Body of pancreas (tissue), 4 donors: Measurements from ENCODE around the gene PCDHGA12.

ENCODE experiments used
- POLR2A ChIP-seq, 3 donors: fragments of 450-650 bp; IDR thresholded peaks; one replicate each; pipeline ENCODE4 v1.6.1; 2016; ENCODE audit warnings: antibody characterized with exemption in 3 of 3, mild to moderate bottlenecking in 2 of 3
- TF ChIP-seq, protein P1 (sequence below), 7 experiments: fragments of 450-650 bp in 4 of 7; fragments of 200-600 bp in 3 of 7; sonication (generic) in 3 of 7; IDR thresholded peaks; one replicate each; pipeline ENCODE4 v1.5.1; 2016 to 2019; ENCODE audit warnings: antibody characterized with exemption in 7 of 7

DNA sequence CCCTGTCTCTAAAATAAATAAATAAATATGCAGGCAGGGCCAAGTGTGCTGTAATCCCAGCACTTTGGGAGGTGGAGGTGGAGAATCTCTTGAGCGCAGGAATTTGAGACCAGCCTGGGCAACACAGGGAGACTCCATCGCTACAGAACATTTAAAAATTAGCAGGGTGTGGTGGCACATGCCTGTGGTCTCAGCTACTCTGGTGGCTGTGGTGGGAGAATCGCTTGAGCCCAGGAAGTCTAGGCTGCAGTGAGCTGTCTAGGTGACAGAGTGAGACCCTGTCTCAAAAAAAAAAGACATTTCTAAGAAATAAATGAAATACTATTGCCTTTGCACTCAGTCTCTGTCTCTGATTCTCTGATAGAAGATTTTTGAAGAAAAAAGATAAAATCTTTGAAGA is 18.7 kb upstream of the PCDHGA12 start:
- TF ChIP-seq POLR2A (IDR thresholded peaks at IDR 0.05) = no peak
- TF ChIP-seq, protein P1, sequence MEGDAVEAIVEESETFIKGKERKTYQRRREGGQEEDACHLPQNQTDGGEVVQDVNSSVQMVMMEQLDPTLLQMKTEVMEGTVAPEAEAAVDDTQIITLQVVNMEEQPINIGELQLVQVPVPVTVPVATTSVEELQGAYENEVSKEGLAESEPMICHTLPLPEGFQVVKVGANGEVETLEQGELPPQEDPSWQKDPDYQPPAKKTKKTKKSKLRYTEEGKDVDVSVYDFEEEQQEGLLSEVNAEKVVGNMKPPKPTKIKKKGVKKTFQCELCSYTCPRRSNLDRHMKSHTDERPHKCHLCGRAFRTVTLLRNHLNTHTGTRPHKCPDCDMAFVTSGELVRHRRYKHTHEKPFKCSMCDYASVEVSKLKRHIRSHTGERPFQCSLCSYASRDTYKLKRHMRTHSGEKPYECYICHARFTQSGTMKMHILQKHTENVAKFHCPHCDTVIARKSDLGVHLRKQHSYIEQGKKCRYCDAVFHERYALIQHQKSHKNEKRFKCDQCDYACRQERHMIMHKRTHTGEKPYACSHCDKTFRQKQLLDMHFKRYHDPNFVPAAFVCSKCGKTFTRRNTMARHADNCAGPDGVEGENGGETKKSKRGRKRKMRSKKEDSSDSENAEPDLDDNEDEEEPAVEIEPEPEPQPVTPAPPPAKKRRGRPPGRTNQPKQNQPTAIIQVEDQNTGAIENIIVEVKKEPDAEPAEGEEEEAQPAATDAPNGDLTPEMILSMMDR (IDR thresholded peaks at IDR 0.05) = no peak
